ENCODE results near the gene CES3.
"Not testable (repeated sequence)": the region's sequence is repeated elsewhere in the genome, so short reads cannot be mapped to it uniquely, and the experiment has no call there.

CES3 gene

DNA sequence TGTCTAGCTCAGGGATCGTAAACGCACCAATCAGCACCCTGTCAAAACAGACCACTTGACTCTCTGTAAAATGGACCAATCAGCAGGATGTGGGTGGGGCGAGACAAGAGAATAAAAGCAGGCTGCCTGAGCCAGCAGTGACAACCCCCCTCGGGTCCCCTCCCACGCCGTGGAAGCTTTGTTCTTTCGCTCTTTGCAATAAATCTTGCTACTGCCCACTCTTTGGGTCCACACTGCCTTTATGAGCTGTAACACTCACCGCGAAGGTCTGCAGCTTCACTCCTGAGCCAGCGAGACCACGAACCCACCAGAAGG, 13.8 kb downstream of the CES3 start:
- not testable (repeated sequence) for H3K4me3 ChIP-seq; H3K9me3 ChIP-seq; H3K4me1 ChIP-seq; H3K27me3 ChIP-seq (ENCODE audit: low read depth); H3K36me3 ChIP-seq (replicated peaks)
- in situ Hi-C loops (cut with MboI; ENCODE audit: low sequenced_read_pairs) = loop anchor here (10.0 kb wide), 2 partner anchors 180 to 490 kb away; partner anchors contain the start of genes B3GNT9, FBXL8 and TRADD
- DNase-seq (ENCODE audit: low spot score in 2 of 2) = peak in 1 of 2 experiments; percentile 73

DNA sequence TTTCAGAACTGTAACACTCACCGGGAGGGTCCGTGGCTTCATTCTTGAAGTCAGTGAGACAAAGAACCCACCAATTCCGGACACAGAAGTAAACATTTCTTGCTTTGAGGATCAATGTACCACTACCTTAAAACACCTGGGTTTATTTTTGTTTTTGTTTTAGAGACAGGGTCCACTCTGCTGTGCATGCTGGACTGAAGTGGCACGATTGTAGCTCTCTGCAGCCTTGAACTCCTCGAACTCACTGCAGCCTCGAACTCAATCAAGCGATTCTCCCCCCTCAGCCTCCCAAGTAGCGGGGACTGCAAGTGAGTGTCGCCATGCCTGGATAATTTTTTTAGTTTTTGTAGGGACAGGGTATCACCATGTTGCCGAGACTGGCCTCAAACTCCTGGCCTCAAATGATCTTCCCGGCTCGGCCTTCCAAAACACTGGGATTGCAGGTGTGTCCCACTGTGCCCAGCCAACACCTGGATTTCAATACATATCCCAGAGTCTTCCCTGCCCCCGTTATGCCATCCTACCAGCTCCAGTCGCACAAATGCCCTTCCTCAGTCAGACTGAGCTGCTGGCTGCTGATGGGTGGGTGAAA, 14.3 kb downstream of the CES3 start:
- H3K27me3 ChIP-seq (ENCODE audit: low read depth) = no peaks in the 10 kb centered on the region
- H3K36me3 ChIP-seq (replicated peaks) = no peaks in the 10 kb centered on the region
- H3K4me1 ChIP-seq = peaks cover 8% of the 10 kb centered on the region
- H3K4me3 ChIP-seq = no peak overlapping the region
- DNase-seq (ENCODE audit: low spot score in 2 of 2) = no peak
- in situ Hi-C loops (cut with MboI; ENCODE audit: low sequenced_read_pairs) = loop anchor here (10.0 kb wide), 2 partner anchors 179 to 489 kb away; partner anchors contain the start of genes B3GNT9, FBXL8 and TRADD
- no peaks in the 10 kb centered on the region for H3K9me3 ChIP-seq

DNA sequence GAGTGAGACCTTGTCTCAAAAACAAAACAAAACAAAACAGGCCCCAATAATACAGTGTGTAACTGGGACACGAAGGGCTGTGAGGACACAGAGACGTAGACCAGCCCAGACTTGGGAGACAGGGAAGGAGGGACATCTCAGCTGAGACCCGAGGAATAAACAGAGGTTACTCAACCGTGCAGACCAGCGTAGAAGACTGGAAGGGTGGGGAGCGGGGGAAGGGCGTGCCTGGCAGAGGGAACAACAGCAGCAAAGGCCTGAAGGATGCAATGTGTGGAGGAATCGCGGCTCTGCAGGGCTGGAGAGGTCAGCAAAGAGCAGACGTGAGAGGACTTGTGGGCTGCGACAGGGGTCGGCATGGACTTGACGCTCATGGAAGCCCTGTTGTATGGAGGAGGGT, 15.7 kb downstream of the CES3 start:
- no peak for DNase-seq (ENCODE audit: low spot score in 2 of 2)
- in situ Hi-C loops (cut with MboI; ENCODE audit: low sequenced_read_pairs) = loop anchor here (10.0 kb wide), 2 partner anchors 178 to 488 kb away; partner anchors contain the start of genes B3GNT9, FBXL8 and TRADD
- Histone ChIP-seq H3K27me3 (ENCODE audit: low read depth) (no peaks in the 10 kb centered on the region), H3K4me3 (no peak overlapping the region), H3K36me3 (replicated peaks) (no peaks in the 10 kb centered on the region), H3K4me1 (peaks cover 8% of the 10 kb centered on the region), H3K9me3 (no peaks in the 10 kb centered on the region)

DNA sequence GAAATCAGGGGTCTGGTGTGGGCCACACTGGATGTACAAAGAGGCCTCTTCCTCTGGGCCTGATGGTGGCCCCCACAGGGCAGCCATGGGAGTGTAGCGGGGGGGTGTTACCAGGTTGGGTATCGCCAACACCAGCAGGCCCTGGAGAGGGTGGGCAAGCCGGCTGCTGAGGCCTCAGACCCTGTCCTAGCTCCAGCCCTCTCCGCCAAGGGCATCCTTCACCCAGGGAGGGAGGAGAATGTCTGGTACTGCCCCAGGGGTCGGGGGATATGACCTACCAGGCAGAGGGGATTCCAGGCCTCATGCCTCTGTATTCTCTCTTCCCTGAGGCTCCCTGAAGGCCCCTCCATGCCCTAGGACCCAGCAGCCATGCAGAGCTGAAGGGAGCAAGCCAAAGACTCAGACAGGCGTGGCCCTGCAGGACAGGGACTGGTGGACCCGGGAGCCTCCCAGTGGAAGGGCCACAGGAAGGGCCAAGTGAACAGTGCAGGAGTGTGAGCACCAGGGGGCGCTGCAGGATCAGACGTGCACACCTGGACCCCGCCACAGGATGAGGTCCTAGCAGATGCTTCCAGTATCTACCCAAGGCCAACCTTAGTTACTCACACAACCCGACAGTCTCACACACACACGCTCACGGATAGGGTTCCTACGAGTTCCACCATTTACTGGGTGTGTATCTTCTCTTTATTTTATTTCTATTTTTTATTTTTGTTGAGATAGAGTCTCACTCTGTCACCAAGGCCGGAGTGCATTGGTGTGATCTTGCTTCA, 16.5 kb downstream of the CES3 start:
- no peak overlapping the region for H3K4me3 ChIP-seq
- peaks cover 8% of the 10 kb centered on the region for H3K4me1 ChIP-seq
- H3K27me3 ChIP-seq (ENCODE audit: low read depth) = no peaks in the 10 kb centered on the region
- in situ Hi-C loops (cut with MboI; ENCODE audit: low sequenced_read_pairs) = loop anchor here (10.0 kb wide), 2 partner anchors 177 to 487 kb away; partner anchors contain the start of genes B3GNT9, FBXL8 and TRADD
- no peaks in the 10 kb centered on the region for H3K9me3 ChIP-seq
- no peaks in the 10 kb centered on the region for H3K36me3 ChIP-seq (replicated peaks)
- peak; percentile 78 to 95 for DNase-seq (ENCODE audit: low spot score in 2 of 2)

DNA sequence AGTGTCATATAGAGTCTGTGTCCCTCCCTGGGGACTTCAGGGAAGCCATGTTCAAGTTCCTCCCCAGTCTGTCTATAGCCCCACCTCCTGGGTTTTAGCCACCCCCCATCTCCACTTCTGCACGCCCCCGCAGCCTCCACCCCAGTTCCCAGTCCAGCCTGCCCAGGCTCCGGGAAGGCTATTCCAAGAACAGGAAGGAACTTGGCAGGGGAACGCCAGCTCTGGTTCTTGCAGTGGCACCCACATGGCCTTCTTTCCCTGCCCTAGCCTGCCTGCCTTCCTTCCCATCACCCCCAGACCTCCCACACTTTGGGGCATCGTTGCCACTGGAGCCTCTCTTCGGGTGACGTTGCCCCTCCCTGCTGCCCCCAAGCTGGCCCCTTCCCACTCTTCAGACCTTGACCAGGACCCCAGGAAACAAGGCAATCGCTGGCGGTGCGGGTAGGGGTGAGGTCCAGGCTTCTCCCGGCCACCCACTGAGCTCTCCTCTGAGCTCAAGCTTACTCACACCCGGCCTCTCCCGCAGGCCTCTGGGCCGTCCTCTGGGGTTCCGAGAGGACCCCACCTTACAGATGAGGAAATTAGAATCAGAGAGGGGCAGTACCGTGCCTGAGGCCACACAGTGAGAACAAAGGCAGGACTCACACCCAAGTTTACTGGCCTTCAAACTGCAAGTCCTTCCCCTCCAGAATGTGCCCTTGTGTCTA, 18.1 kb downstream of the CES3 start:
- H3K4me1 ChIP-seq = peaks cover 8% of the 10 kb centered on the region
- in situ Hi-C loops (cut with MboI; ENCODE audit: low sequenced_read_pairs) = loop anchor here (10.0 kb wide), 2 partner anchors 176 to 486 kb away; partner anchors contain the start of genes B3GNT9, FBXL8 and TRADD
- DNase-seq (ENCODE audit: low spot score in 2 of 2) = peak in 1 of 2 experiments; percentile 2
- no peaks in the 10 kb centered on the region for H3K27me3 ChIP-seq (ENCODE audit: low read depth)
- no peaks in the 10 kb centered on the region for H3K36me3 ChIP-seq (replicated peaks)
- no peak overlapping the region for H3K4me3 ChIP-seq
- no peaks in the 10 kb centered on the region for H3K9me3 ChIP-seq

DNA sequence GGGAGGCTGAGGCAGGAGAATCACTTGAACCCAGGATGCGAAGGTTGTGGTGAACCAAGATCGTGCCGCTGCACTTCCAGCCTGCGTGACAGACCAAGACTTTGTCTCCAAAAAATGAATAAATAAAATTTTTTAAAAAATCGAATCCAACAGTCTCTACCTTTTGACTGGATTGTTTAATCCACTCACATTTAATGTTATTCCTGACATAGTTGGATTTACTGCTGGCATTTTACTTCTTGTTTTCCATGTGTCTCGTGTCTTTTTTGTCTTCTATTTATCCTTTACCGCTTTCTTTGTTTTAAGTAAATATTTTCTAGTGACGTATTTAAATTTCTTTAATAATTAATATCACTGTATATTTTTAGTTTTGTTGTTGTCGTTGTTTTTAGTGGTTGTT, 22.0 kb downstream of the CES3 start:
- peak in 1 of 2 experiments; percentile 1 for DNase-seq (ENCODE audit: low spot score in 2 of 2)
- Histone ChIP-seq H3K9me3 (no peaks in the 10 kb centered on the region), H3K4me1 (no peaks in the 10 kb centered on the region), H3K4me3 (no peak overlapping the region), H3K36me3 (replicated peaks) (no peaks in the 10 kb centered on the region), H3K27me3 (ENCODE audit: low read depth) (no peaks in the 10 kb centered on the region)
- in situ Hi-C loops (cut with MboI; ENCODE audit: low sequenced_read_pairs) = no loop called here

DNA sequence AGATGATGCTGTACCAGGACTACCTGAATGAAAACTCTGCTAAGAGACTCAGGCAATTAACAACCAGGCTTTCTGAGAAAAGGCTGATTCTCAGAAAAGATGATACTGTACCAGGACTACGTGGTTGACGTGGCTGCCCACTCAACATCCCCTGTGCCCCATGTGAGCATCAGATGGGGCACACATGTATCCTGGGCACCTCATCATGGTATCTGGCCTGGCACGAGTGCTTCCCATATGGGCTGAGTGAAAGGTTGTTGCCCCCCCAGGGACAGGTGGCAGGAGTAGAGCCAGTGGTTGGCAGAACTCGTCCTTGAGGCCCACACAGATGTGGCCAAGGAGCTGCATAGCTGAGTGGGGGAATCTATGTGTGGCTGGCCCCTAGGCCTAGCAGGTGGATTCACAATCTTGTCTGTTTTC, 23.8 kb downstream of the CES3 start:
- Histone ChIP-seq H3K9me3 (no peaks in the 10 kb centered on the region), H3K4me1 (no peaks in the 10 kb centered on the region), H3K4me3 (no peak overlapping the region), H3K27me3 (ENCODE audit: low read depth) (no peaks in the 10 kb centered on the region), H3K36me3 (replicated peaks) (no peaks in the 10 kb centered on the region)
- DNase-seq (ENCODE audit: low spot score in 2 of 2) = no peak
- in situ Hi-C loops (cut with MboI; ENCODE audit: low sequenced_read_pairs) = no loop called here

DNA sequence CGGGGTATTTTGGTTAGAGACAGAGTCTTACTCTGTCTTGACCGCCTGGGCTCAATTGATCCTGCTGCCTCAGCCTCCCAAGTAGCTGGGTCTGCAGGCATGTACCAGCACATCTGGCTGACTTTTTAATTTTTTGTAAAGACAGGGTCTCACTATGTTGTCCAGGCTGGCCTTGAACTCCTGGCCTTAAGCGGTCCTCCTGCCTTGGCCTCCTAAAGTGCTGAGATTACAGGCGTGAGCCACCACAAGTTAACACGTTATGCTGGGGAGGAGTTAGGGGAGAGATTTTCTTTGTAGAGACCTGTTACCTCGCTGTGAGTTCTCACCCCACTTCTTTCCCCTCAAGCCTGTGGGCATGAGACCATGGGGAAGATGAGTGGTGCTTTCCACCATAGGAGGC, 25.5 kb downstream of the CES3 start:
- in situ Hi-C loops (cut with MboI; ENCODE audit: low sequenced_read_pairs) = no loop called here
- Histone ChIP-seq H3K36me3 (replicated peaks) (no peaks in the 10 kb centered on the region), H3K4me1 (no peaks in the 10 kb centered on the region), H3K27me3 (ENCODE audit: low read depth) (no peaks in the 10 kb centered on the region), H3K4me3 (no peak overlapping the region), H3K9me3 (no peaks in the 10 kb centered on the region)
- DNase-seq (ENCODE audit: low spot score in 2 of 2) = no peak

DNA sequence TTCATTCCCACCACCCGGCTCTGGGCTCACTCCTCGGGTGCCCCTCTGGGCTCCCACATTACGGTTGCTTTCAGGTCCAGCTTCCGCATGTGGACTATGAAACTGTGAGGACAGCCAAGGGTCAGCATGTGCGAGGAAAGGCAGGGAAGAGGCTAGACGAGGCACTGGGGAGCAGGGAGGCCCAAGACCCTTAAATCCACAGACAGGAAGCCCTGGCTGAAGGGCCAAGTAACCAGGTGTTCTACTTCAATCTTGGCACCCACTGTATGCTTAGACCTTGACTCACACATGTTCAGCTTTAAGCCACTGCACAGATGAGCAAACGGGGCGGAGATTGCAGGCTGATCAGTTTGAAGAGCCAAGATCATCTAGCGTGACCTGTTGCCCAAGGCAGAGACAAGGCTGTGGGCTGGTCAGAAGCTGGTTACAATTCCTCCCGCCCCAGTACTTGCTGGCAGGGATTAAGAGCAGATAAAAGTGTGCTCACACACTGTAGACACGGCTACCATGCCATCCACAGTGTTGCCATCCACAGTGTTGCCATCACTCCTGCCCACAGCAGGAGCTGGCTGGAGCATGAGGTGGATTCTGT, 27.2 kb downstream of the CES3 start, which contains the start of gene CES4A:
Gene CES4A (plus strand): TSS at position 393 of the 592 bp plus-strand sequence. CDS start 184 bp downstream, at position 577.
- no peaks in the 10 kb centered on the region for H3K9me3 ChIP-seq
- H3K4me1 ChIP-seq = no peaks in the 10 kb centered on the region
- H3K36me3 ChIP-seq (replicated peaks) = no peaks in the 10 kb centered on the region
- no peaks in the 10 kb centered on the region for H3K27me3 ChIP-seq (ENCODE audit: low read depth)
- H3K4me3 ChIP-seq = no peak within 1 kb of the TSS
- in situ Hi-C loops (cut with MboI; ENCODE audit: low sequenced_read_pairs) = no loop called here
- no peak for DNase-seq (ENCODE audit: low spot score in 2 of 2)

DNA sequence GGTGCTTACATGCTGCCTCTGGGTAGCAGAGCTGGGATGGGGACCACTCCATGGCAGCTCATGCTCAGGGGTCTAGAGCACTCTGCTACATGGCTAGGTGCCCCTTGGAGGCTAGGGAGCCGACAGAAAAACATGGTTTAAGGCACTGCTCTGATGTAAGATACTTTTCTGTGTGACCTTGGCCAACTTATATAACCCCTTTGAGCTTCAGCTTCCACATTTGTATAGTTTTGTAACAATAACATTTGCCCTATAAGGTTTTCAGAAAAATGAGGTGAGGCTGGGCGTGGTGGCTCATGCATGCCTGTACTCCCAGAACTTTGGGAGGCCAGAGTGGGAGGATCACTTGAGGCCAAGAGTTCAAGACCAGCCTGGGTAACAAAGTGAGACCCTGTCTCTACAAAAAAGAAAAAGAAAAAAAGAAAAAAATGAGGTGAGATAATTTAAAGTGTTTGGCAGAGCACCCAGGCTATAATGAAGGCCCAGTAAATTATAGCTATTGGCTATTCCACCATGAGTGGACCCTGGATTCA, 30.5 kb downstream of the CES3 start:
- DNase-seq (ENCODE audit: low spot score in 2 of 2) = no peak
- H3K9me3 ChIP-seq = no peaks in the 10 kb centered on the region
- H3K27me3 ChIP-seq (ENCODE audit: low read depth) = no peaks in the 10 kb centered on the region
- H3K36me3 ChIP-seq (replicated peaks) = no peaks in the 10 kb centered on the region
- H3K4me1 ChIP-seq = no peaks in the 10 kb centered on the region
- in situ Hi-C loops (cut with MboI; ENCODE audit: low sequenced_read_pairs) = no loop called here
- no peak overlapping the region for H3K4me3 ChIP-seq

DNA sequence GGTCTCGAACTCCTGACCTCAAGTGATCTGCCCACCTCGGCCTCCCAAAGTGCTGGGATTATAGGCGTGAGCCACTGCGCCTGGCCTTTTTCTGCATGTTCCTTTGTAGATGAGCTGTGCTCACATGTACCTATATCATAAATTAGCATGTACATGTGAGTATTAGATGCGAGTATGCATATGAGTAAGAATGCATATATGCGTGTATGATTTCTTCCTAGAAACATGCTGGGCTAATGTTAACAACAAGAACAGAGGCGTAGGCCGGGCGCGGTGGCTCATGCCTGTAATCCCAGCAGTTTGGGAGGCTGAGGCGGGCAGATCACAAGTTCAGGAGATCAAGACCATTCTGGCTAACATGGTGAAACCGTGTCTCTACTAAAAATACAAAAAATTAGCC, 32.5 kb downstream of the CES3 start:
- H3K4me1 ChIP-seq; DNase-seq (ENCODE audit: low spot score in 2 of 2); H3K27me3 ChIP-seq (ENCODE audit: low read depth); in situ Hi-C loops (cut with MboI; ENCODE audit: low sequenced_read_pairs); H3K9me3 ChIP-seq; H3K36me3 ChIP-seq (replicated peaks); H3K4me3 ChIP-seq: not testable (repeated sequence)

DNA sequence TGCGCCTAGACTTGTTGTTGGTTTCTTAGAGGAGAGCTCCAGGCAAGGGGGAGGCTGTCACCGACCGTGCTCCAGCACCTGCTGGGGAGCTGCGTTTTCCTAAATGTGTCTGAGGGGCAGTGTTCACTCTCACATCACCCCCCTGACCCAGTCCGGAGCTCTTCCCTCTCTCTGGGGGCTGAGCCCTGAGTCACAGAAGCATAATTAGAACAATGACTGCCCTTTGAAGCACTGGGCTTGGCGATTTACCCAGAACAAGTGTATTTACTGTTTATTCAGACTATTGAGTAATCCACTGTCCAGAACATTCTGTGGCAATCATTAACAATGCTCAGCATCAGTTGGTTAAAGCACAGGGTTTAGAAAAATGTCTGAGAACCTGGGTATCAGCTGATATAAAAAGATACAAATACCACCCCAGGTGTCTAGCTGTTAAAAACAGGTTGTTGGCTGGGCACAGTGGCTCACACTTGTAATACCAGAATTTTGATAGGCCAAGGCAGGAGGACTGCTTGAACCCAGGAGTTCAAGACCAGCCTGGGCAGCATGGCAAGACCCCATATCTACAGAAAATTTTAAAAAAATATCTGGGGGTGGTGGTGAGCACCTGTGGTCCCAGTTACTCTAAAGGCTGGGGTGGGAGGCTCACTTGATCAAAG, 35.4 kb downstream of the CES3 start:
- in situ Hi-C loops (cut with MboI; ENCODE audit: low sequenced_read_pairs) = no loop called here

DNA sequence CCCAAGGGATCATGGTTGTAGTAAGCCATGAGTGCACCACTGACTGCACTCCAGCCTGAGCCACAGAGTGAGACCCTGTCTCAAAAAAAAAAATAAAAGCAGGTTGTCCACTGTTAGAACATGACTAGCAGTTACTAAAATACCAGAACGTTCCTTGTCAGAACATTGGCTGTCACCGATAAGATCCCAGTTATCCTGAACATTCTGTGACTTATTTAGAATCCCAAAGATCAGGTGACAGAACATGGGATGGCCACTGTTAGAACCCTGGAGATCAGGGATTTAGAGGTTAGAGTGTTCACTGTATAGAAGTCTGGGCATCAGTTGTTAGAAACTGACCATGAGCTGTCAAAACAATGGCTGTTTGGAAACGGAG, 35.9 kb downstream of the CES3 start:
- in situ Hi-C loops (cut with MboI; ENCODE audit: low sequenced_read_pairs) = no loop called here
- Histone ChIP-seq H3K27me3 (ENCODE audit: low read depth) (no peaks in the 10 kb centered on the region), H3K36me3 (replicated peaks) (no peaks in the 10 kb centered on the region), H3K9me3 (no peaks in the 10 kb centered on the region), H3K4me3 (no peak overlapping the region), H3K4me1 (no peaks in the 10 kb centered on the region)
- DNase-seq (ENCODE audit: low spot score in 2 of 2) = no peak

More for the DNA sequence above, 35.4 kb downstream of the CES3 start:
- no peaks in the 10 kb centered on the region for H3K9me3 ChIP-seq
- H3K4me3 ChIP-seq = no peak overlapping the region
- H3K27me3 ChIP-seq (ENCODE audit: low read depth) = no peaks in the 10 kb centered on the region
- no peak for DNase-seq (ENCODE audit: low spot score in 2 of 2)
- no peaks in the 10 kb centered on the region for H3K36me3 ChIP-seq (replicated peaks)
- no peaks in the 10 kb centered on the region for H3K4me1 ChIP-seq
